GM10847 (cell line): ENCODE data around the gene CREB5.

Source experiments
- POLR2A ChIP-seq: IDR thresholded peaks from 2 replicates; pipeline ENCODE4 v1.6.1; 2011; ENCODE audit not compliant: insufficient read length; ENCODE audit errors: extremely low read depth

Gene CREB5

GRCh38 chr7:28582226-28582625, 169.9 kb downstream of the CREB5 start:
- no peak for TF ChIP-seq POLR2A

- no peak for TF ChIP-seq POLR2A
These were observed 171.9 kb downstream of the CREB5 start for GRCh38 chr7:28584235-28584634.

DNA sequence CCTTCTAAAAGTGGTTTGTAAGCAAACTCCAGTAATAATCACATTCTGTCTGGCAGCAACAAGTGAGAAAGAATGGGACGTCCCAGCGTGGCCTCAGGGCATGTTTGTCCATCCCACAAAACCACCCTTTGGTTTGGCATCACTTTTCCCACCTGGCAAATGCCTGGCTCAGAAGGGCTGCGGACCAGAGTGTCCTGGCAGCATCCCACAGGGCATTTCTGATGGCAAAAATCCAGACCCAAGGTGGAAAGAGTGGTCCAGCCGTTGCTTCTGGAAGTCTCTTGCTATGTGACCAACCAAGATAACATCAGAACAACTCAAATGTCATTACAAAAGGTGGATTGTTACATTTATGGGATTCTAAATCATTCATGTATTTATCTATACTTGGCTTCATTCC, 174.4 kb downstream of the CREB5 start:
- TF ChIP-seq POLR2A, result no peak

- no peak for TF ChIP-seq POLR2A
These were observed 174.9 kb downstream of the CREB5 start for GRCh38 chr7:28587211-28587610.

- no peak for TF ChIP-seq POLR2A
These were observed 176.3 kb downstream of the CREB5 start for GRCh38 chr7:28588602-28589001.

DNA sequence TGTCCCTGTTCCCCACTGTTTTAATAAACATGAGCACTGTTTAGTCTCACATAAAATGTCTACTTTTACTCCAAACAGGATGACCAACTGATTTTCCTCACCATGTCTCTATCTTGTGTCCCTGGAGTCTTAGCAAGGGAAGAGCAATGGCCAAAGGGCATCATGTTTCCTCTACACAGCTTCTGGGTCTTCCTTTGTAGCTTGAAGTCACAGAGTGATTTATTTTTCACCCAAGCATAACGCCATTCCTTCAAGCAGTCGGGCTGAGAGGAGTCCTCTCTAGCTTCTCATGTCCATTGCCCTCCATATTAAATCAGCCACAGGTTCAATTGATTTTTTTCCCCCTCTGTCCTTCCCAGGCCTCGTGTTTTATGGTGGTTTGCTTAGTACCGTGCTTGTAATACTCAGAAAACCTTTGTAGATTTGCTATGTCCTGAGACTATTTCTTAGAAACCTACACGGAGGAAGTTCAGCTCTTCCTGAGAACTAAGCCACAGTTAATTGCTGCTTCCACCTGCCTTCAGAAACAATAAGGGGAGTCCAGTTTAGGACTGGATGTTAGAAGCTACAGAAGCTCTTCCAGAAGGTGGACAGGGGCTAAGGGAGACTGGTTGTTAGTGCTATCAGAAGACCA, 178.8 kb downstream of the CREB5 start:
- TF ChIP-seq POLR2A, result no peak

DNA sequence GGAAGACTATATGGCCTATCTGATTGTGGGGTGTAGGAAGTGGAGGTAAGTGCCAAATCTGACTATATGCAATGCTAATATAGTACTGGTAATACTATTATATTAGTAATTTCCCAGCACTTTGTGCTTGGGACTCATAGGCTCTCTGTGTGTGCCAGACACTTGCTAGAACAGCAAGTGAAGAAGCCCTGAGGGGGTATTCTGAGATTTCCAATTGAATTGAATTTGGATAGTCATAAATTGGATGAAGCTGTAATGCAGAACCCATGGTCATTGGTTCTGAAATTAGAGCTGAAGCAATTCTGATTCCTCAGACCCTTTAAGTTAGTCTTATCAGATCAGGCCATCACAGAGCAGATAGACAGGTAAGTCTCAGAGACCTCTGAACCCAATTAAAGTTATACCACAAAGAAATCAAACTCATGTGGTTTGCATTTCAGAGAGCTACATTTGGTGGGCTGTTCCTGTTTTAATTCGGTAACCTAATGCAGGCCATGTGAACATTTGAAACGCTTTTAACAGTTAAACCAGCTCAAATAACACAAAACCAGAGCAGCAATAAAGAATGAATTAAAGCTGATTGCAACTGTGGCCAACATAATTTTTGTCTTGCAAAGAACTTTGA, 179.5 kb downstream of the CREB5 start:
- no peak for TF ChIP-seq POLR2A

DNA sequence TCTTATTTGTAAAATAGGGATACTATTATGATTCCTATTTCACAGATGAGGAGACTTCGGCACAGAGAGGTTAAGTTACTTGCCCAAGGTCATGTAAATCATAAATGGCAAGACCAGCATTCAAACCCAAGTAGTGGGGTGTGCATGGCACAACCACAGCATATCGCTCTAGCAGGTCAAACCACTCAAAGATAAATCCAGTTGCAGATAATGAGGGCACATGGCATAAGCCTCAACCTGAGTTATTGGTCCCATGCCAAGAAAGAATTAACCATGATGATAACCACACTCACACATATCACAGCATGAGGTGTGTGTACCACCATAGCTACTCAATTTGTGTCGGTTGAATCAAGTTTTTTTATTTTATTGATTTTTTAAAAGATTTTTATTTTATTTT, 180.5 kb downstream of the CREB5 start:
- no peak for TF ChIP-seq POLR2A

DNA sequence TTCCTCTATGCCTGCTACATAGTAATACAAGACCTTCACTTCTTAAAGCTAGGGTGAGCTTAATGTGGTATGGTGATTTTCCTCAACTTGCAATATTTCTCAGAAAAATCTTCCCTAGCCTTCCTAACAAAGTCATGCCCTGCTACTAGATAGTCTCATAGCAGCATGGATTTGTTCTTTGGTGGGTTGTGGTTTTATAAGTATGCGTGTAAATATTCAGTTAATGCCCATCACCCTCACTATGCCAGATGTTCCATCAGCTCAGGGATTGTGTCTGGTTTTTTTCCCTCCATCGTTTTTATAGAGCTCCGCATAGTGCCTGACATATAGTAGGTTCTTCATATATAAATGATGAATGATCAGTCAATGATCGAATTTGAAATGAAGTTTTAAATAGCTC, 182.8 kb downstream of the CREB5 start:
- TF ChIP-seq POLR2A, result no peak

DNA sequence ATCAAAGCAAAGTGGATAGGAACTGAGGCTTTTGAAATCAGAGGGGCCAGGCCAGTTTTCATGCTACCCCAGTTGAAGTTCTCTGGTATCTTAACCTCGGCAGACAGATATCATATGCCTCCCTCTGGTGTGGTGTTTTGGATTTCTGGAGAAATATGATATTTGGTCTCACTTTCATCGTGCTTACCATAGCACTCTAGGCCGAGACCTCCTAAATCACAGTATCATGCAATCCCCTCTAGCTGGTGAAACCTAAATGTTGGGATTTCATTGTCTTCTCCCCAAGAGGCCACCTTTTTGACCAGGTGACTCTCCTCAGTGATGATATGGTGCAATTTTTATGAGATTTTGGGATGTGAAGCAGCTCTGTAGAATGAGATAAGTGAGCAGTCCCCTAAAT, 183.5 kb downstream of the CREB5 start:
- TF ChIP-seq POLR2A, result no peak

DNA sequence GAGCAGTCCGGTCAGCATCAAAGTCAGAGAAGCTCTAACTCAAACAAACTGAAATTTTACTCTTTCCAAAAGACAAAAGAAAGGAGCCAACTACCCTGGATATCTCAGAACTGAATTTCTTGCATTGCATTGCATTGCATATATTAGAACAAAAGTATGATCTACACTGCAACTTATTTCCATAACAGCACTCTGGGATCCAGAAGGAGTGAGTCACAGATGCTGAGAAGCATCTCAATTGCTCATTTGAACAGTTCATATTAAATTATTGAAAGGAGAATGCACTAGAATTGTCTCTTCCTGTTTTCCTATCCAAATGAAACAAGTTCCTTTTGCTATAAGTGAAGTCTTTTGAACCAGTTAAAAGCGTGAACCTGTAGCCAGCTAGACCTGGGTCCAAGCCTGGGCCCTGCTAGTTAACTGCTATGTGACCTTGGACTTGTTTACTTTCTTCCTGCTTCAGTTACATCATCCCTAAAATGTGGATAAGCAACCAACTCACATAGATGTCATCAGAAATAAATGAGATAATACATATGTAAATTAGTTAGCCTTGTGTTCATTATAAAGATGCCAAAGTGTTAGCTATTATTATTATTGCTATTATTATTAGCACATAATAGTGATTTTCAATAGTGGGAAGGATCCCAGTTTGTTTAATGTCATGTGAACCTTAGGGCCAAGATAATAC, 184.1 kb downstream of the CREB5 start:
- no peak for TF ChIP-seq POLR2A

DNA sequence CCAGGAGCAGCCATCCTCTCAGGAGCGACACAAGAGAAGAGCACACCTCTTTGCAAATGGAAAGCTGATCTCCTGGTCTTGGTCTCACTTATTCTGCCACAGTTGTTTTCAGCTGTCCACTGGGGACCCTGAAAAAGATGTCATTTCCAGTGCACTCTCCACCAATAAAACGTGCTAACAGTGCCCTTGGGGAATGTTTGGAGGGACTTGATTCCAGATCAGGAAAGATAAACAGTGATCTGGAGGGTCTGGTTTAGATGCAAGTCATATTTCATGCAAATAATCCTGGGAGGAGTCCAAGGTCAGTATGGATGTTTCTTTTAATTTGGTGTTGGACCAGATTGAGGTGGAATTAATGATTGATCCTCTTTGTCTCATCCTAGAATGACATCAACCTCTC, 185.0 kb downstream of the CREB5 start:
- no peak for TF ChIP-seq POLR2A

DNA sequence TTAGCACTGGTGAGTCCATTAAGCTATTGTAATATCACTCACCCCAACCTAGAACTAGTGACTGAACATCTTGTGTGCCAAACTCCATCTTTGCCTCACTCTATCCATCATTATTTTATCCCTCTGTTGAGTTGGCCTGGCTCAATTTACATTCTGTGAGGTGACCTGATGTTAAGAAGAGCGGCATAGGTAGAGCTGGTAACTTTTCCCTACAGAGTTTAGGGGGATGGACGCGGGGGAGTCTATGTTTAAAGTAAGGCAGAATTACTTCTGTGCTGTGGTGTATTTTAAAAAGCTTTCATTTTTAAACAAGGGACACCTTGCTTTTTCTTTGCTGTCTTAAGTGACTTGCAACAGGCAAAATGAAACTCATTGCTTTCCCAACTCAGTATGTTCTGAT, 186.3 kb downstream of the CREB5 start:
- no peak for TF ChIP-seq POLR2A

DNA sequence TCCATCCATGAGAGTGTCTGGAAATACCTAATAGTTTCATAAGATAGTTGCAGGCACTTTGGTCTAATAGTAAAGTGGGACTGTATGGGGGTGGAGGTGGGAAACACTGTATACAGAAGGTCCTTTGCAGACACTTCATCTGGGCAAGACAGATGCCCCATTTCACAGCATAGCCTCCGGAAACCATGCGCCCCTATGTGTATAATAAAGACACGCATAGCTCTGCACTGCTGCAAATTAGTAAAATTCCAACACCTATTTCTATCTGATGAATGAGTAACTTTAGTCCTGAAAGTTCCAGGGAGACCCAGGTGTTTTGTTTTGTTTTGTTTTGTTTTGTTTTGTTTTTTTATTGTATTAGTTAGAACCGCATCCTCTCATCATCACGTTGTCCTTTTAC, 187.1 kb downstream of the CREB5 start:
- no peak for TF ChIP-seq POLR2A

GRCh38 chr7:28602282-28602681, 190.0 kb downstream of the CREB5 start:
- no peak for TF ChIP-seq POLR2A

- TF ChIP-seq POLR2A, result no peak
These were observed 193.2 kb downstream of the CREB5 start for GRCh38 chr7:28605427-28606085.
